HepG2 (cell line): ENCODE results near the gene OBSL1.

Experiments used
- ERF ChIP-seq: IDR thresholded peaks from 2 replicates; pipeline ENCODE4 v1.6.1; 2018; ENCODE audit warnings: missing biosample characterization, missing genetic modification reagents
- RAD51 ChIP-seq: fragments of 450-650 bp; IDR thresholded peaks from 2 replicates; pipeline ENCODE4 v1.6.1; 2016; ENCODE audit warnings: borderline replicate concordance
- TAF1 ChIP-seq: sonication (generic); formaldehyde crosslinking; IDR thresholded peaks from 2 replicates; pipeline ENCODE4 v1.4.0; 2020; ENCODE audit warnings: missing genetic modification reagents
- ZFP82 ChIP-seq: sonication (generic); formaldehyde crosslinking; IDR thresholded peaks from 2 replicates; pipeline ENCODE4 v1.5.1; 2020; ENCODE audit warnings: mild to moderate bottlenecking, missing genetic modification reagents, borderline replicate concordance
- ZNF878 ChIP-seq: sonication (generic); formaldehyde crosslinking; IDR thresholded peaks from 2 replicates; pipeline ENCODE4 v1.8.1; 2023; ENCODE audit warnings: mild to moderate bottlenecking, missing genetic modification reagents, moderate library complexity

- no peak for TF ChIP-seq ZFP82 (CRISPR knock-in tag)
- TF ChIP-seq TAF1 (CRISPR knock-in tag) = no peak
- TF ChIP-seq ZNF878 (CRISPR knock-in tag) = no peak
- TF ChIP-seq ERF (CRISPR knock-in tag) = no peak
- no peak for TF ChIP-seq RAD51
Measured at GRCh38 chr2:219501849-219502248, 69.5 kb downstream of the OBSL1 start.
